Activated CD4-positive, alpha-beta T cell treated with anti-CD3 and anti-CD28 coated beads, Interleukin-2, amount 10 ng/mL, durations not matched to agents 7 days and 5 days (primary cell): Measurements from ENCODE around the gene RIPK4. TPM values are rescaled to one million over a fixed set of nuclear protein-coding genes. Genes with fewer than 3 reads are reported as not detected.
"Not testable (repeated sequence)": the region's sequence is repeated elsewhere in the genome, so short reads cannot be mapped to it uniquely, and the experiment has no call there.

Source experiments
- CTCF ChIA-PET: fragments of 350-600 bp; sonication (Branson Sonifier 250); formaldehyde crosslinking; loops from one replicate; lab custom pipeline; 2021; ENCODE audit warnings: antibody characterized with exemption; lab: Charles Lee
- POLR2A ChIA-PET: fragments of 350-600 bp; sonication (Branson Sonifier 250); formaldehyde crosslinking; loops from one replicate; lab custom pipeline; 2021; ENCODE audit warnings: antibody characterized with exemption; lab: Charles Lee
- DNase-seq: peaks from one replicate; pipeline ENCODE4 v3.0.0-alpha.2; 2020
- H3K27ac Mint-ChIP-seq: one replicate; pipeline ENCODE4 v1.8.0; 2021; ENCODE audit warnings: mild to moderate bottlenecking, moderate library complexity, mixed read lengths
- H3K27me3 Mint-ChIP-seq: one replicate; pipeline ENCODE4 v1.8.0; 2021; ENCODE audit warnings: mixed read lengths
- H3K36me3 Mint-ChIP-seq: one replicate; pipeline ENCODE4 v1.8.0; 2021; ENCODE audit warnings: low read depth, mixed read lengths
- H3K4me1 Mint-ChIP-seq: one replicate; pipeline ENCODE4 v1.8.0; 2021; ENCODE audit warnings: mixed read lengths
- H3K4me3 Mint-ChIP-seq: one replicate; pipeline ENCODE4 v1.8.0; 2021; ENCODE audit warnings: mild to moderate bottlenecking, moderate library complexity, mixed read lengths
- H3K9me3 Mint-ChIP-seq: one replicate; pipeline ENCODE4 v1.8.0; 2021; ENCODE audit warnings: mixed read lengths
- total RNA-seq, 2 experiments: library from RNA; stranded (reverse); gene quantifications; one replicate each; pipeline ENCODE4 v1.2.3, GENCODE V29; 2021

The RIPK4 gene
- total RNA-seq, 2 experiments from 2014 or later: 0.07 TPM; not detected in 1

DNA sequence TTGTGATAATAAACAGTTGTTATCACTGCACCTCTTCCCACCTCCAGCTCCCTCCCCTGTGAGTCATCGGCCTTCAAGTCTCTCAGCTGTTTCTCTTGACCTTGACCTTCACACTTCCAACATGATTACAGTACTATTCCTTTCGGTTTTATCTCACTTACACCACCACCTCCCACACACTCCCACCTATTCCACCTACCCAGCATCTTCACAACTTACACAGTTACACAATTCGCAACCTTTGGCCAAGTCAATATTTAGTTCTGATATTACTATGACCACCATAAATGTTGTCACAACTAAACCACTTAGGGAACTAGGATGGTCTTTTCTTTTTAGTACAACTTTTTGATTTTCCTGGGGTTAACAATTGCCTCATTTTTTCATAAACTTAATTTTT lies 60.2 kb downstream of the RIPK4 start:
- Mint-ChIP-seq H3K27ac (no peak overlapping the region), H3K27me3 (peaks cover 11% of the 10 kb centered on the region), H3K9me3 (peaks cover 2% of the 10 kb centered on the region), H3K4me1 (no peaks in the 10 kb centered on the region), H3K4me3 (no peak overlapping the region), H3K36me3 (no peaks in the 10 kb centered on the region)
- ChIA-PET CTCF (no interaction called here), POLR2A (no interaction called here)
- no peak for DNase-seq

DNA sequence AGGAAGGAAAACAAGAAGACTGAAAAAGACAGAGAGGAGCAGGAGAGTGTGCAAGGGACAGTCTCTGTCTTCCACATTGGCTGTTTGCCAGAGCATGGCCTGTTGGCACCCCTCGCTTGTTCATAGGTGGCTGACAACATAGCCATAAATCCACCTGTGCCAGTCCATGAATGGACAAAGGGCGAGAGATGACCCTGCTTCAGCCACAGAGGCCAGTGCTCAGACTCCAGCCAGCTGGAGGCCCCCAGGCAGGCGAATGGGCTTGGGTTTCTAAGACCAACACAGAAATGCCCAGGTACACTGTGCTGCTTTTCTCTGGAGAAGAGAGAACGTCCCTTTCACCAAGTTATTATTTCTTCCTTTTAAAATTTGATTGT lies 60.6 kb downstream of the RIPK4 start:
- ChIA-PET POLR2A (no interaction called here), CTCF (no interaction called here)
- peaks cover 9% of the 10 kb centered on the region for H3K27me3 Mint-ChIP-seq
- H3K4me3 Mint-ChIP-seq: no peak overlapping the region
- no peak for DNase-seq
- peaks cover 2% of the 10 kb centered on the region for H3K9me3 Mint-ChIP-seq
- no peaks in the 10 kb centered on the region for H3K36me3 Mint-ChIP-seq
- H3K4me1 Mint-ChIP-seq: no peaks in the 10 kb centered on the region
- no peak overlapping the region for H3K27ac Mint-ChIP-seq

DNA sequence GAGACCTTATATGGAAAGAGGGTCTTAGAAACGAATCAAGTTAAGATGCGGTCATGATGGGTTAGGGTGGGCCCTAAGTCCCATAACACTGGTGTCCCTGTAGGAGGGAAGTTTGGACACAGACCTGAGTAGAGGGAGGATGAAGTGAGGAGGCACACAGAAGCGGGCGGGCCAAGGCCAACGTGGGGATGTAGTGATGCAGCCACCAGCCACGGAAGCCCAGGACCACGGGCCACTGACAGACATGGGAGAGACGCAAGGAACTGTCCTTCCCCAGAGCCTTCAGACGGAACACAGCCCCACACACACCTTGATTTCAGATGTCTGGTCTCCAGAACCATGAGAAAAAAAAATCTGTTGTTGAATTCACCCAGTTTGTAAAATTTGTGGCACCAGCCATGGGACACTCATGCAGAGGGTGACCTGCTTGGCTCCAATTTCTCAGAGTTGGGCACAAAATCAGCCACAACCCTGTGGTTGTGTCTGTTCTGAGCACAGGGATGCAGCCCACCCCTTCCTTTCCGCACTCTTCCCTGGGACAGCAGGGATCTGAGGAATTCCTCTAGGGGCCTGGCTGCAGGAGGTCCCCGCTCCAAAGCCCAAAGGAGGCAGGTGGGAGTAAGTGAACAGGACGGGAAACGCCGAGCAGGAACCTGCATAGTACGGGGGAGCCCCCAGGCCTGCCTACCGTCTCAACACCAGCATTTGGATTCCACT lies 61.1 kb downstream of the RIPK4 start:
- H3K4me3 Mint-ChIP-seq: no peak overlapping the region
- H3K27ac Mint-ChIP-seq: no peak overlapping the region
- peaks cover 2% of the 10 kb centered on the region for H3K9me3 Mint-ChIP-seq
- DNase-seq: no peak
- peaks cover 3% of the 10 kb centered on the region for H3K27me3 Mint-ChIP-seq
- no peaks in the 10 kb centered on the region for H3K4me1 Mint-ChIP-seq
- no peaks in the 10 kb centered on the region for H3K36me3 Mint-ChIP-seq
- POLR2A ChIA-PET: no interaction called here
- CTCF ChIA-PET: no interaction called here

DNA sequence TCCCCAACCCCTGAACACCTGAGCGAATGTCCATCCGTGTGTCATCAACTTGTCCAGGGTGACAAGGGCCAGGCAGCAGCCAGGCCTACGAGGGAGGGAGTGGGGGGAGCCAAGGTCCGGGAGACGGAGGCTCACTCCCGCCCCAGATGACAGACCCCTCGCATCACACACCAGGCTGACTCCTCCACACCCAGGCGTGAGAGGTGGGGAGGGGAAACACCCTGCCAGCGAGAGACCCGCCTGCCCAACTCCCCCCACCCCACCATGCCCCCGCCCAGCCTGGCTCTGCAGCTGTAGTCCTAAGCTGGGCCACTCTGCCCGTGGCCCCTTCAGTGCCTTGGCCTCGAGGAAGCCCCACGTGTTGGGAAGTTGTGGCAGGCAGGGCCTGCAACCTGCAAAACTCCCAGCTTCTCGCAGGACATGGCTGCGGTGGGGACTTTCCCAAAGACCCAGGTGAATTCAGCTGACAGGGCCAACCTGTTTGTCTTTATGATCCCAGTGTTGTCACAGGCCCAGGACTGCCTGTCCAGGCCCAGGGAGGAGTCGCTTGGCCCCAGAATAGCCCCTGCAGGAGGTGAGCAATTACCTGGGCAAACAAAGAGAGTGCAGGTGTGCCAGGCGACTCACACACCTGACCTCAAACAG lies 62.9 kb downstream of the RIPK4 start:
- H3K4me1 Mint-ChIP-seq: no peaks in the 10 kb centered on the region
- ChIA-PET POLR2A (no interaction called here), CTCF (no interaction called here)
- no peaks in the 10 kb centered on the region for H3K27me3 Mint-ChIP-seq
- DNase-seq: no peak
- no peak overlapping the region for H3K27ac Mint-ChIP-seq
- H3K9me3 Mint-ChIP-seq: peaks cover 2% of the 10 kb centered on the region
- no peak overlapping the region for H3K4me3 Mint-ChIP-seq
- H3K36me3 Mint-ChIP-seq: no peaks in the 10 kb centered on the region

DNA sequence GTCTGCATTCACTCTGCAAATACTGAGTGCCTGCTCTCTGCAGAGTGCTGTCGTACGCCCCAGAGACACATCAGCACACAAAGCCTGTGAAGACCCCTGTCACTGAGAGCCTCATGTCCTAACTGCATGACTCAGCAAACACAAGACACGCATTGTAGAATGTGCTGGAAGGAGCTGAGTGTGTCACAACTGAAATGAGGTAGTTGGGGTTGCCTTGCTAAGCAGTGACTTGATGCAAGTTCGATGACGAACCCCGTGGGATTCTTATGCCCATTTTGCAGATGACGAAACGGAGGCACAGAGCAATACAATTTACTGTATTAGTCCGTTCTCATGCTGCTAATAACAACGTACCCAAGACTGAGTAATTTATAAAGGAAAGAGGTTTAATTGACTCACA lies 65.1 kb downstream of the RIPK4 start:
- H3K27me3 Mint-ChIP-seq: no peaks in the 10 kb centered on the region

DNA sequence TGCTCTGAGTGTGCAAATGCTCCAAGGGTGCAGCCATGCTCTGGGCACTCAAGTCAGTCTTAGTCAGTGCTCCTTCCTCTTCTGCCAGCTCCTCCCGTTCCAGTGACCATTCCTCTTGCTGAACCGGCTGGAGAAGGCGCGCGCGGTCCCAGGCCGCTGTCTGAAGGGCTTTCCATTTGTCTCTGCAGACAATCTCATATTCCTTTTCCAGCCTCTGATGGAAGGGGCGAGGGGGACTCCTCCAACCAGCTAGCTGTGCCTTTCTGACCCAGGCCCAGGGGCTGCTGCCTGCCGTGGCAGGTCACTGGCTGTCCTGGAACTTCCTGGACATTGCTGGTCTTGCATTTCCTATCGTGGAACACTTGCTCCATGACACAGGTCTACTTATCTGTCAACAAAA lies 67.5 kb downstream of the RIPK4 start:
- POLR2A ChIA-PET: no interaction called here
- no peaks in the 10 kb centered on the region for H3K9me3 Mint-ChIP-seq
- no peak overlapping the region for H3K4me3 Mint-ChIP-seq
- H3K27me3 Mint-ChIP-seq: no peaks in the 10 kb centered on the region
- CTCF ChIA-PET: no interaction called here
- H3K36me3 Mint-ChIP-seq: no peaks in the 10 kb centered on the region
- H3K4me1 Mint-ChIP-seq: no peaks in the 10 kb centered on the region
- DNase-seq: no peak
- no peak overlapping the region for H3K27ac Mint-ChIP-seq

More for the DNA sequence above, 65.1 kb downstream of the RIPK4 start:
- Mint-ChIP-seq H3K36me3 (no peaks in the 10 kb centered on the region), H3K4me3 (no peak overlapping the region), H3K4me1 (no peaks in the 10 kb centered on the region), H3K9me3 (peaks cover 2% of the 10 kb centered on the region), H3K27ac (no peak overlapping the region)
- CTCF ChIA-PET: no interaction called here
- POLR2A ChIA-PET: no interaction called here
- DNase-seq: no peak

DNA sequence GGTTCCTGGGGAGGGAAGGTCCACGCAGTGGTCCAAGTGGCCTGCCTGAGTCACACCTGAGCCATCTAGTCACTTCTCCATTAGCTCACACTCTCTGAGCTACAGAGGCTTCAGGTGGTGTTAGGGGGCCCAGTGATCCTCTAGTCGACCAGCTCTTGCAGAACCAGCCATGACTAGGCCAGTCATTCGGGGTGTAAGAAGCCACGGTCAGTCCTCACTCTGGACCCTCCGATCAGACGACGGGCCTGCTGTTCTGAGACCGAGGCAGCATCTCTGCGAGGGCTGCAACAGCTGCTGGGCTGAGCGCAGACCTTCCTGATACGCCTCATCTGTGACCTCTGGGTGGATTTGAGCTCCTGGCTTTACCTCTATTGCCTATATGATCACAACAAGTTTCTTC lies 68.8 kb downstream of the RIPK4 start:
- Mint-ChIP-seq H3K4me3 (no peak overlapping the region), H3K9me3 (no peaks in the 10 kb centered on the region), H3K4me1 (no peaks in the 10 kb centered on the region), H3K27ac (no peak overlapping the region), H3K27me3 (no peaks in the 10 kb centered on the region), H3K36me3 (no peaks in the 10 kb centered on the region)
- no peak for DNase-seq
- POLR2A ChIA-PET: no interaction called here
- CTCF ChIA-PET: no interaction called here

DNA sequence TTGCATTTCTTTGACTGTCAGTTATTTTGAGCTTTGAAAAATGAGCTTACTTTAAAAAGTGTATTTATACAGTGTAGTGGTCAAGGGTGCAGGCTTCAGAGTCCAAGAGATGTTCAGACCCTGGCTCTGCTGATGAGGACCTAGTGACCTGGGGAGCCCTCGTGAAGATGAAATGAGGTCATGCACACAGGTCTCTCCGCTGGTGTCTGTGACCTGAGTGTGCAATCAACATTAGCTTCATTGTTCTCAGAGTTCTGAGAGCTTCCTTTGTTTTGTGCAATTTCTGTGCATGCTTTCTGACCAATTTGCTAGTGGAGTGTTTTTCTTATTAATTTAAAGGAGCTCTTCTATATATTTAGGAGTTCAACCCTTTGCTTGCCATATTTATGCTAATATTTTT lies 71.3 kb downstream of the RIPK4 start:
- DNase-seq: no peak
- H3K27ac Mint-ChIP-seq: no peak overlapping the region
- no peaks in the 10 kb centered on the region for H3K4me1 Mint-ChIP-seq
- POLR2A ChIA-PET: no interaction called here
- no peaks in the 10 kb centered on the region for H3K36me3 Mint-ChIP-seq
- H3K9me3 Mint-ChIP-seq: no peaks in the 10 kb centered on the region
- peaks cover 5% of the 10 kb centered on the region for H3K27me3 Mint-ChIP-seq
- H3K4me3 Mint-ChIP-seq: no peak overlapping the region
- CTCF ChIA-PET: no interaction called here

DNA sequence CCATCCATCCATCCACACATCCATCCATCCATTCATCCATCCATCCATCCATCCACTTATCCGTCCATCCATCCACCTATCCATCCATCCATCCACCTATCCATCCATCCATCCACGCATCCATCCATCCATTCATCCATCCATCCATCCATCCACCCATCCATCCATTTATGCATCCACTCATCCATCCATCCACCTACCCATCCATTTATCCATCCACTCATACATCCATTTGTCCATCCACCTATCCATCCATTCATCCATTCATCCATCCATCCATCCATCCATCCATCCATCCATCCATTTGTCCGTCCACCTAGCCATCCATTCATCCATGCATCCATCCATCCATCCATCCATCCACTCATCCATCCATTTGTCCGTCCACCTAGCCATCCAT lies 72.8 kb downstream of the RIPK4 start:
- H3K9me3 Mint-ChIP-seq, POLR2A ChIA-PET, H3K4me3 Mint-ChIP-seq, CTCF ChIA-PET, H3K36me3 Mint-ChIP-seq, H3K27ac Mint-ChIP-seq, H3K4me1 Mint-ChIP-seq, H3K27me3 Mint-ChIP-seq, DNase-seq: not testable (repeated sequence)

DNA sequence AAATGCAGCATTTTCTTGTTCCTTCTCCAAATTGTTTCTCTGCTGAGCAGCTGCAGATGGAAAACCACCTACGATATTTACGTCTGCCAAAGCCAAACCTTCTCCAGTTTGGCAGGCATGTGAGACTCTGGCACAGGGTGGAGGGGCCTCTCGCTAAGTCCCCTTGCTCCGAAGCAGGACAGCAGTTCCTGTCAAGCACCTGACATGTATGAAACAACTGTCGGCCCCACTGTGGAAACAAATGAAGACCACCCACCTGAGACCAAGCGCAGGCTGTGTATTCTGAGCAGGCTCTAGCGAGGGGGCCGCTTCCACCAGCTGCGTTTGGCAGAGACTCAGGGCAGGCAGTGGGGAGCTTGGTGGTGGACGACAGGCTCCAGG lies 74.7 kb downstream of the RIPK4 start:
- H3K27ac Mint-ChIP-seq: no peak overlapping the region
- no peaks in the 10 kb centered on the region for H3K4me1 Mint-ChIP-seq
- H3K36me3 Mint-ChIP-seq: no peaks in the 10 kb centered on the region
- ChIA-PET CTCF (no interaction called here), POLR2A (no interaction called here)
- H3K9me3 Mint-ChIP-seq: no peaks in the 10 kb centered on the region
- H3K27me3 Mint-ChIP-seq: peaks cover 5% of the 10 kb centered on the region
- DNase-seq: no peak
- no peak overlapping the region for H3K4me3 Mint-ChIP-seq

DNA sequence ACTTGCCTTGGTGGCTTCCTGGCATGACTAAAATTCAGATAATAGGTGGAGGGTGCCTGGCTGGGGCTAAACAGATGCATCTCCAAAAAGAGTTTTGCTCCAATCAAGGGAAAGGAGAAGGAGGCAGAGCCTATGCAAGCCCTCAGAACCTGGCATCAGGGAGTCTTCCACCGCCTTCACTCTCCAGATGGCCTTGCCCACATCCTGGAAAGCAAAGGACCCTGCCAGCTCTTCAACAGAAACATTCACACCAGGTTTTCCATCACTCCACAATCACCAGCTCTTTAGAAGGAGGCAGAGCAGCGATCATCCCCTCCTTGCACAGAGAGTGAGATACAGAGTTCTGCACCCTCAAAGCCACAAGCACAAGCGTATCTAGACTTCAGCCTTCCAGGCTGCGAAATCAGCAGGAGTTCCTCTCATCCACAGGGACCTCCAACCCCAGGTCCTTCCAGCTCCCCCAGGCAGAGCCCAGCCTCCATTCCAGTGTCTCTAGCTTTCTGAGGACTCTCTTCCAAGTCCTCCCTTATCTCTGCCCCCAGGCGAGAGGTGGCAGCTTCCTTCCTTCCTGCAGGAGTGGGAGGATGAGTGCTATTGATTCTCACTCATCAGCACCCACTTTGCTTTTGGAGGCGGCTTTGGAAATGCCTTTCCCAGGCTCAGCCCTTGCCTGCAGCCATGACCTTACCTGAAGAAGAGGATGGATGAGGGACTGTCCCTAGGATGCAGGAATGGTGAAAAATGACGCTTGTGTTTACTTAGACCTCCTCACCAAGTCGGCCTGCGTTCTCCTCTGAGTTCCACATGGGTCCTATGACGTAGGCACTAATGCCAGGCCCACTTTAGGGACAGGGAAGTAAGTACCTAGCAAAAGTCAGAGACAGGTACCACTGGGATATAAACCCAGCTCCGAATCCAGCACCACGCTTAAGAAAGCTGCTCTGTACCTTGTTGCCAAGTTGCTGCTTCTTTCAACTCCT lies 75.4 kb downstream of the RIPK4 start:
- Mint-ChIP-seq H3K36me3 (no peaks in the 10 kb centered on the region), H3K4me1 (no peaks in the 10 kb centered on the region), H3K27ac (no peak overlapping the region), H3K27me3 (peaks cover 5% of the 10 kb centered on the region), H3K9me3 (no peaks in the 10 kb centered on the region), H3K4me3 (no peak overlapping the region)
- CTCF ChIA-PET: no interaction called here
- POLR2A ChIA-PET: no interaction called here
- DNase-seq: no peak
